CD14-positive monocyte (primary cell): Measurements from ENCODE around the gene KLC1. TPM values are rescaled to one million over a fixed set of nuclear protein-coding genes. Genes with fewer than 3 reads are reported as not detected.

Experiments used
- DNase-seq, 3 donors: peaks; one replicate each; pipeline ENCODE4 v3.0.0-alpha.2; 2011 to 2022
- H2AFZ ChIP-seq: 2 replicates; pipeline ENCODE4 v1.6.0; 2012; ENCODE audit warnings: mild to moderate bottlenecking, low read depth, low read length, inconsistent platforms; ENCODE audit not compliant: insufficient read depth, poor library complexity, severe bottlenecking
- H3K27ac ChIP-seq, 2 donors: 1 replicate in 1 of 2; 2 replicates in 1 of 2; pipeline ENCODE4 v1.5.1; 2012 to 2013; ENCODE audit warnings: low read length in 2 of 2, control low read depth in 1 of 2, inconsistent platforms in 1 of 2, low read depth in 1 of 2, mild to moderate bottlenecking in 1 of 2
- H3K27me3 ChIP-seq, 2 donors: one replicate each; pipeline versions ENCODE4 v1.6.0 to v1.6.1; 2011 to 2013; ENCODE audit warnings: low read length in 2 of 2; ENCODE audit not compliant: control insufficient read depth in 2 of 2, insufficient read depth in 2 of 2
- H3K36me3 ChIP-seq, 2 donors: replicated peaks in 1 of 2; 1 replicate in 1 of 2; 2 replicates in 1 of 2; pipeline versions ENCODE4 v1.5.1 to v1.6.1; 2012 to 2013; ENCODE audit warnings: low read length in 2 of 2, control low read depth in 1 of 2, inconsistent platforms in 1 of 2, mild to moderate bottlenecking in 1 of 2; ENCODE audit not compliant: insufficient read depth in 2 of 2, control insufficient read depth in 1 of 2
- H3K4me1 ChIP-seq, 2 donors: 1 replicate in 1 of 2; 2 replicates in 1 of 2; pipeline versions ENCODE4 v1.5.1 to v1.6.1; 2012 to 2013; ENCODE audit warnings: low read length in 2 of 2, control low read depth in 1 of 2, inconsistent platforms in 1 of 2, mild to moderate bottlenecking in 1 of 2, moderate library complexity in 1 of 2; ENCODE audit not compliant: insufficient read depth in 2 of 2, control insufficient read depth in 1 of 2
- H3K4me2 ChIP-seq: replicated peaks from 2 replicates; pipeline ENCODE3; 2012; ENCODE audit warnings: low read length, moderate library complexity, mild to moderate bottlenecking; ENCODE audit not compliant: poor library complexity, severe bottlenecking; ENCODE audit errors: extremely low read depth
- H3K4me3 ChIP-seq, 3 experiments: fragments of 200-600 bp in 1 of 3; sonication (generic) in 1 of 3; replicated peaks in 1 of 3; 1 replicate in 2 of 3; 2 replicates in 1 of 3; pipeline ENCODE4 v1.5.1; 2011 to 2013; ENCODE audit warnings: low read length in 3 of 3, mild to moderate bottlenecking in 3 of 3, control low read depth in 2 of 3, low read depth in 2 of 3, inconsistent platforms in 1 of 3, moderate library complexity in 1 of 3
- H3K79me2 ChIP-seq: 2 replicates; pipeline ENCODE4 v1.6.0; 2012; ENCODE audit warnings: mild to moderate bottlenecking, control low read depth, inconsistent platforms, low read length, moderate library complexity; ENCODE audit not compliant: insufficient read depth
- H3K9ac ChIP-seq: 2 replicates; pipeline ENCODE4 v1.6.0; 2017; ENCODE audit warnings: low read length, mild to moderate bottlenecking; ENCODE audit not compliant: insufficient read depth, poor library complexity, severe bottlenecking
- H3K9me3 ChIP-seq, 2 donors: replicated peaks in 1 of 2; 1 replicate in 1 of 2; 2 replicates in 1 of 2; pipeline versions ENCODE4 v1.5.1 to v1.6.1; 2012 to 2013; ENCODE audit warnings: low read length in 2 of 2, control low read depth in 1 of 2; ENCODE audit not compliant: control insufficient read depth in 1 of 2, insufficient read depth in 1 of 2
- H4K20me1 ChIP-seq: 2 replicates; pipeline ENCODE4 v1.6.0; 2012; ENCODE audit warnings: mild to moderate bottlenecking, low read length, control low read depth, moderate library complexity; ENCODE audit not compliant: insufficient read depth
- H3K27ac Mint-ChIP-seq, 7 donors: one replicate each; pipeline ENCODE4 v1.8.0; 2020; ENCODE audit warnings: mild to moderate bottlenecking in 7 of 7, mixed read lengths in 7 of 7, moderate library complexity in 6 of 7, inconsistent platforms in 2 of 7
- H3K27me3 Mint-ChIP-seq, 3 donors: one replicate each; pipeline ENCODE4 v1.8.0; 2021 to 2022; ENCODE audit warnings: low read depth in 3 of 3, mild to moderate bottlenecking in 3 of 3, mixed read lengths in 3 of 3, moderate library complexity in 3 of 3, inconsistent platforms in 1 of 3
- H3K36me3 Mint-ChIP-seq, 2 donors: one replicate each; pipeline ENCODE4 v1.8.0; 2020; ENCODE audit warnings: mixed read lengths in 2 of 2, inconsistent platforms in 1 of 2, mild to moderate bottlenecking in 1 of 2
- H3K4me1 Mint-ChIP-seq: one replicate; pipeline ENCODE4 v1.8.0; 2020; ENCODE audit warnings: mild to moderate bottlenecking, mixed read lengths
- H3K4me3 Mint-ChIP-seq, 2 donors: one replicate each; pipeline ENCODE4 v1.8.0; 2020; ENCODE audit warnings: mild to moderate bottlenecking in 2 of 2, mixed read lengths in 2 of 2, moderate library complexity in 1 of 2
- H3K9me3 Mint-ChIP-seq, 7 donors: one replicate each; pipeline ENCODE4 v1.8.0; 2020 to 2022; ENCODE audit warnings: mixed read lengths in 7 of 7, mild to moderate bottlenecking in 6 of 7, moderate library complexity in 6 of 7, inconsistent platforms in 2 of 7
- WGBS: methylation state at CpG from one replicate; pipeline ENCODE4 v1.1.5; 2013; ENCODE audit warnings: missing lambda C conversion rate; ENCODE audit not compliant: insufficient coverage; 5-methylcytosine and 5-hydroxymethylcytosine counted together
- intact Hi-C, 2 donors: fragments of 100-400 bp; cut with micrococcal nuclease; formaldehyde crosslinking; loops; one replicate each; pipeline versions ENCODE4 v1.15.0 to v1.15.1; 2023
- polyA plus RNA-seq, 3 donors: library from polyadenylated mRNA; depleted of rRNA in 1 of 3; unstranded in 2 of 3; stranded (reverse) in 1 of 3; fragments of 300-500 nt in 2 of 3; fragments of >200 nt in 1 of 3; fragmentation: Illumina TruSeq in 2 of 3; gene quantifications; 1 replicate in 2 of 3; 2 replicates in 1 of 3; pipeline ENCODE4 v1.2.3, GENCODE V29; 2012 to 2021
- TF ChIP-seq, protein P1 (sequence below): fragments of 200-600 bp; IDR thresholded peaks from one replicate; pipeline ENCODE4 v1.8.0; 2022; ENCODE audit warnings: antibody characterized with exemption, mild to moderate bottlenecking

Gene KLC1
- polyA plus RNA-seq, 3 donors = 41.5 to 108 (median 46.6) TPM

GRCh38 chr14:103663506-103663905 is 34.5 kb downstream of the KLC1 start:
- Histone ChIP-seq H3K27ac (no peak overlapping the region), H3K9me3 (no peaks in the 10 kb centered on the region), H3K4me1 (no peaks in the 10 kb centered on the region), H4K20me1 (peaks cover 87% of the 10 kb centered on the region), H3K27me3 (no peaks in the 10 kb centered on the region), H3K4me3 (no peak overlapping the region), H3K9ac (no peak overlapping the region), H3K79me2 (peaks cover 19% of the 10 kb centered on the region), H3K36me3 (peaks cover 82 to 100% of the 10 kb centered on the region in 2 donors), H3K4me2 (no peak overlapping the region), H2AFZ (no peak overlapping the region)
- no peak for DNase-seq
- no CpG with 5 or more reads among the region's 13 CpGs for WGBS
- intact Hi-C loops = no loop called here
- H3K9me3 Mint-ChIP-seq = no peaks in the 10 kb centered on the region
- no peaks in the 10 kb centered on the region for H3K27me3 Mint-ChIP-seq
- H3K4me1 Mint-ChIP-seq = peaks cover 3% of the 10 kb centered on the region
- peak overlapping the region in 6 of 7 donors; percentile 46 to 83 (median 70) for H3K27ac Mint-ChIP-seq
- H3K4me3 Mint-ChIP-seq = no peak overlapping the region
- TF ChIP-seq, protein P1, sequence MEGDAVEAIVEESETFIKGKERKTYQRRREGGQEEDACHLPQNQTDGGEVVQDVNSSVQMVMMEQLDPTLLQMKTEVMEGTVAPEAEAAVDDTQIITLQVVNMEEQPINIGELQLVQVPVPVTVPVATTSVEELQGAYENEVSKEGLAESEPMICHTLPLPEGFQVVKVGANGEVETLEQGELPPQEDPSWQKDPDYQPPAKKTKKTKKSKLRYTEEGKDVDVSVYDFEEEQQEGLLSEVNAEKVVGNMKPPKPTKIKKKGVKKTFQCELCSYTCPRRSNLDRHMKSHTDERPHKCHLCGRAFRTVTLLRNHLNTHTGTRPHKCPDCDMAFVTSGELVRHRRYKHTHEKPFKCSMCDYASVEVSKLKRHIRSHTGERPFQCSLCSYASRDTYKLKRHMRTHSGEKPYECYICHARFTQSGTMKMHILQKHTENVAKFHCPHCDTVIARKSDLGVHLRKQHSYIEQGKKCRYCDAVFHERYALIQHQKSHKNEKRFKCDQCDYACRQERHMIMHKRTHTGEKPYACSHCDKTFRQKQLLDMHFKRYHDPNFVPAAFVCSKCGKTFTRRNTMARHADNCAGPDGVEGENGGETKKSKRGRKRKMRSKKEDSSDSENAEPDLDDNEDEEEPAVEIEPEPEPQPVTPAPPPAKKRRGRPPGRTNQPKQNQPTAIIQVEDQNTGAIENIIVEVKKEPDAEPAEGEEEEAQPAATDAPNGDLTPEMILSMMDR = no peak
- peaks cover 59 to 99% of the 10 kb centered on the region in 2 donors for H3K36me3 Mint-ChIP-seq

DNA sequence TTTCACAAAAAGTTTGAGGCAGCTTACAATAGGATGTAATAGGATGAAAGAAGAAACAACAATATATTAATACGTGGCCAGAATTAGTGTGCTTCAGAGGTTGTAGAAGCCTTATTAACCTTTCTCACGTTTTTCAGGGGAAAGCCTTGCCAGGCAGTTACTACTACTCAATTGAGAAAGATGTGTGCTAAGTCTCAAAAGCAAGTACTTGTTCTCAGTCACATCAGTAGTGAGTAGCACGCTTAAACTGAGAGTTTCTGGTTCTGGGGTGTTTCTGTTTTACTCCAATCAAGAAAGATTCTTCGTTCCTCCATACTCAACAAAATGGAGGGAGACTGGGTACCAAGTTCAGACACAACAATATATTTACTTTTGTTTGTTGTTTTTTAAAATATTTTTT is 38.7 kb downstream of the KLC1 start:
- Histone ChIP-seq H3K4me1 (no peaks in the 10 kb centered on the region), H3K9ac (no peak overlapping the region), H3K36me3 (peaks cover 83 to 99% of the 10 kb centered on the region in 2 donors), H3K27me3 (no peaks in the 10 kb centered on the region), H4K20me1 (peaks cover 65% of the 10 kb centered on the region), H3K9me3 (no peaks in the 10 kb centered on the region), H3K27ac (no peak overlapping the region), H3K4me2 (no peak overlapping the region), H3K4me3 (no peak overlapping the region), H2AFZ (no peak overlapping the region), H3K79me2 (peaks cover 2% of the 10 kb centered on the region)
- WGBS = no CpG with 5 or more reads among the region's 4 CpGs
- DNase-seq = no peak
- TF ChIP-seq, protein P1 = no peak
- intact Hi-C loops = no loop called here
- H3K9me3 Mint-ChIP-seq = no peaks in the 10 kb centered on the region
- no peak overlapping the region for H3K4me3 Mint-ChIP-seq
- H3K4me1 Mint-ChIP-seq = peaks cover 3% of the 10 kb centered on the region
- H3K27ac Mint-ChIP-seq = no peak overlapping the region
- H3K27me3 Mint-ChIP-seq = no peaks in the 10 kb centered on the region
- H3K36me3 Mint-ChIP-seq = peaks cover 68 to 96% of the 10 kb centered on the region in 2 donors
